HuH-7 (cell line): ENCODE measurements around the gene URM1.

ENCODE experiments used
- DNase-seq: peaks from one replicate; pipeline ENCODE4 v3.0.0; 2011; ENCODE audit warnings: low spot score

URM1 gene

DNA sequence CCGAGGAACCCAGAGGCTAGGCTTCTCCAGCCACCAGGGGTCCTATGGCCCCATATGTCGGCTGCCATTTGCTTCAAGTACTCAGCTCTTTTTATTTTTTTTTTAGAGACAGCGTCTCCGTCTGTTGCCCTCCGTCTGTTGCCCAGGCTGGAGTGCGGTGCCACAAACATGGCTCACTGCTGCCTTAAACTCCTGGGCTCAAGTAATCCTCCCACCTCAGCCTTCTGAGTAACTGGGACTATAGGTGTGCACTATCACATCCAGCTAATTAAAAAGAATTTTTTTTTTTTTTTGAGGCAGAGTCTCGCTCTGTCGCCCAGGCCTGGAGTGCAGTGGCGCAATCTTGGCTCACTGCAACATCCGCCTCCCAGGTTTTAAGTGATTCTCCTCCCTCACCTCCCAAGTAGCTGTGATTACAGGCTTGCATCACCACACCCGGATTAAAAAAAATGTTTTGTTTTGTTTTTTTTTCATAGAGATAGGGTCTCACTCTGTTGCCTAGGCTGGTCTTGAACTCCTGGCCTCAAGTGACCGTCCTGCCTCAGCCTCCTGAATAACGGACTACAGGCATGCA is 58.4 kb downstream of the URM1 start:
- DNase-seq: peak; percentile 12

GRCh38 chr9:128431207-128431606 is 60.0 kb downstream of the URM1 start:
- peak; percentile 3 for DNase-seq

DNA sequence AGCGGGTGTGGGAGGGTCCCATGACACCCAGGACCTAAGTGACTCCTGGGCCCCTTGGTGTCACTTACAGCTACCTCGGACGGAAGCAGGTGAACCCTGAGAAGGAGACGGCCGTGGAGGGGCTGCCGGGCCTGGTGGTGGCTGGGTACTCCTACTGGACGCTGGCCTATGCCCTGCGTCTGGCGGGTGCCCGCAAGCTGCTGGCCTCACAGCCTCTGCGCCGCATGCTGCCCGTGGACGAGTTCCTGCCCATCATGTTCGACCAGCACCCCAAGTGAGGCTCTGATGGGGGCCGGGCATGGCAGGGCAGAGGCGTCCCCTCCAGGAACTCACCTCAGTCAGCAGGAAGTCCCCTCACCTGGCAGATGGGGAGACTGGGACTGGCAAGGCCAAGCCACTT is 63.2 kb downstream of the URM1 start:
- no peak for DNase-seq

DNA sequence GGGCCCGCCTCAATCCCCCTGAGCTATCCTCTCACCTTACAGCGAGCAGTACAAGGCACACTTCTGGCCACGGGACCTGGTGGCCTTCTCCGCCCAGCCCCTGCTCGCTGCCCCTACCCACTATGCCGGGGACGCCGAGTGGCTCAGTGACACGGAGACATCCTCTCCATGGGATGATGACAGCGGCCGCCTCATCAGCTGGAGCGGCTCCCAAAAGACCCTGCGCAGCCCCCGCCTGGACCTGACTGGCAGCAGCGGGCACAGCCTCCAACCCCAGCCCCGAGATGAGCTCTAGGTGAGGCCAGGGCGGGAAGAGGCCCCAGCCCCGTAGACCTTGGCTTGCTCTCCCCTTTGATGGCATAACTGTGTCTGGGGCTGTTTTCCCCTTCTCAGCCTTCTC is 64.4 kb downstream of the URM1 start:
- DNase-seq: no peak

- peak; percentile 95 for DNase-seq
Measured at GRCh38 chr9:128438343-128439109, 67.4 kb downstream of the URM1 start.

DNA sequence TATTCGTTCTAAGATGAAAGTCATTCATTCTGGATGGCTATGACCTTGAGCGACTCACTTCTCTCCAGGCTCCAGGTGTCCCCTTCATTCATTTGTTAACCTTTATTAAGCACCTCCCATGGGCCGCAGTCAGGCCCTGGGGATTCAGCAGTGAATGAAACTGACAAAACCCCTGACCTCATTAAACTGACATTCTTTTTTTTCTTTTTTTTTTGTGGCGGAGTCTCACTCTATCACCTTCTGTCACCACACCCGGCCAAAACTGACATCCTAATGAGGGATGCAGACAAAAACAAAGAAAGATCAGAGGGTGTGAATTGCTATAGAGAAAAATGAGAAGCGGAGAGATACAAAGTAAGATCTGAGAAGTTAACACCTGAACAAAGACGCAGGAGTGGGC is 68.1 kb downstream of the URM1 start:
- no peak for DNase-seq
